ENCODE measurements around the gene FABP6. TPM values are rescaled to one million over a fixed set of nuclear protein-coding genes. Genes with fewer than 3 reads are reported as not detected.
A peak's percentile ranks its signal among the peaks of the same experiment; 100 is the strongest.

The FABP6 gene
- total and polyA plus RNA-seq, 8 donors: not detected

- no peak overlapping the region for H3K4me3 ChIP-seq
- H3K4me1 ChIP-seq: no peaks in the 10 kb centered on the region
- intact Hi-C loops (cut with DNase I): no loop called here
- no peaks in the 10 kb centered on the region for H3K36me3 ChIP-seq
- no peak for ATAC-seq
- TF ChIP-seq CTCF (IDR thresholded peaks at IDR 0.05): no peak
- no peak for DNase-seq
- no peaks in the 10 kb centered on the region for H3K27me3 ChIP-seq
- no peak for FAIRE-seq
- WGBS, 2 donors: 67 to 73% methylated on average over 2 of the region's 2 CpGs
- no peak overlapping the region for H3K27ac ChIP-seq
- no peaks in the 10 kb centered on the region for H3K9me3 ChIP-seq
Measured at GRCh38 chr5:160250826-160251225, 21.5 kb downstream of the FABP6 start.

DNA sequence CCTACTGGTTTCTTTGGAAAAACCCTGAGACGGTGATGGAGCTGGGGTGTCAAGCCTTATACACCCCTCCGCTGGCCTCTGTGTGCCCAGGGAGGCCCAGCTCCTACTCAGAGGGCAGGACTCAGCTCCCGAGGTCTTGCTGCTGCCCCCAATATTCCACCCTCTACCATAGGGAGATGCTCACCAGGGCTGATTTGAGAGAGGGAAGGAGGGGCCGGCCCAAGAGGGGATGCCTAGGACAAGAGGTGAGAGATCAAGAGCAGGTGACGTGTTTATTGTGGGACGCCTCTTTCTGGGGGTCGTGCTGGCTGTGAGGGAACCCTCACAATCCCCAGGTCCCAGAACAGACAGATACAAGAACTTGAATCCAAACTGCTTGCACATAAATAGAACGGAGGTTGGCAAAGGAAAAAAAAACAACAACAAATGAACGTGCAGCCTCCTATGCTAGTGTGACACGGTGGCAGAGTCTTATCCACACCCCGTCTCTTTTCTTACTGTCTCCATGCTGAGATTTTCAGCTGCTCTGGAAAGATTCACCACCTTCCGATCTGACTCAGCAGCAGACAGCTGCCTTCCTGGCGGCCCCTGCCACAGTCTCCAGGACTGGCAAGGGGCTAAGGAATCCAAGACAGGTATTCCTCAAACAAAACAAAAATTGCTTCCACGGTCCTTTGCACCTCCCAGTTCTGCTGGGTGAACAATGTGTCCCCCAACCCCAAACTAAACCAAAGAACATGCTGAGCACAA lies 22.3 kb downstream of the FABP6 start:
- DNase-seq (no peak), FAIRE-seq (no peak), ATAC-seq (no peak)
- no peak overlapping the region for H3K27ac ChIP-seq
- no peak overlapping the region for H3K4me3 ChIP-seq
- intact Hi-C loops (cut with DNase I): no loop called here
- H3K27me3 ChIP-seq: no peaks in the 10 kb centered on the region
- no peaks in the 10 kb centered on the region for H3K36me3 ChIP-seq
- H3K4me1 ChIP-seq: no peaks in the 10 kb centered on the region
- WGBS, 2 donors: 70 to 76% methylated on average over 14 of the region's 14 CpGs
- no peak for TF ChIP-seq CTCF (IDR thresholded peaks at IDR 0.05)
- no peaks in the 10 kb centered on the region for H3K9me3 ChIP-seq

DNA sequence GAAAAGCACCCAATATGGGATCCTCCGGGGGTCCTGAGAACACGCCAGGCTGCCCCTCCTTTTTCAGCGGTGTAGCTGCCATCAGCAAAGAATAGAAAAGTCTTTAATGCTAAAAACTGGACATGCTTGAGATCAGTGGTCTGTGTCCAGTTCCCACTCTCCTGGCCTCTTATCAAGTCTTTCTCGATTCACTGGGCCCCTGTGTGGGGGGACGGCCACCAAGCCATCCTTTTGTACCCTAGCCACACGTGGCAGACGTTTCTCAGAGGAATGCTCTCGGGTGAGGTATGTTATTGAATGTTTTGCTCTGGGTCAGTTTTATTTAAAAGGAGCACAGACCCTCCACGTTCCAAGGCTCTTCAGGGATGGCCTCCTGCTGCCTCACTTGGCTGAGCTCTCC lies 23.6 kb downstream of the FABP6 start:
- intact Hi-C loops (cut with DNase I): no loop called here
- H3K4me1 ChIP-seq: no peaks in the 10 kb centered on the region
- DNase-seq: no peak
- H3K36me3 ChIP-seq: no peaks in the 10 kb centered on the region
- H3K4me3 ChIP-seq: no peak overlapping the region
- no peak overlapping the region for H3K27ac ChIP-seq
- no peak for ATAC-seq
- H3K27me3 ChIP-seq: no peaks in the 10 kb centered on the region
- FAIRE-seq: no peak
- WGBS, 2 donors: 79 to 83% methylated on average over 9 of the region's 9 CpGs
- TF ChIP-seq CTCF (IDR thresholded peaks at IDR 0.05): no peak
- no peaks in the 10 kb centered on the region for H3K9me3 ChIP-seq

GRCh38 chr5:160253441-160253840 lies 24.1 kb downstream of the FABP6 start:
- no peak for TF ChIP-seq CTCF (IDR thresholded peaks at IDR 0.05)
- Histone ChIP-seq H3K36me3 (no peaks in the 10 kb centered on the region), H3K4me3 (no peak overlapping the region), H3K4me1 (no peaks in the 10 kb centered on the region), H3K9me3 (no peaks in the 10 kb centered on the region), H3K27me3 (no peaks in the 10 kb centered on the region), H3K27ac (no peak overlapping the region)
- DNase-seq: peak in 2 of 6 donors; percentile 40 to 76
- no peak for ATAC-seq
- FAIRE-seq: no peak
- intact Hi-C loops (cut with DNase I): no loop called here
- WGBS, 2 donors: 84 to 88% methylated on average over 17 of the region's 17 CpGs

- Histone ChIP-seq H3K9me3 (no peaks in the 10 kb centered on the region), H3K36me3 (no peaks in the 10 kb centered on the region), H3K27me3 (no peaks in the 10 kb centered on the region), H3K4me3 (no peak overlapping the region), H3K4me1 (no peaks in the 10 kb centered on the region), H3K27ac (no peak overlapping the region)
- intact Hi-C loops (cut with DNase I): no loop called here
- ATAC-seq (no peak), FAIRE-seq (no peak), DNase-seq (no peak)
- 85 to 91% methylated on average over 6 of the region's 6 CpGs for WGBS, 2 donors
- no peak for TF ChIP-seq CTCF (IDR thresholded peaks at IDR 0.05)
Measured at GRCh38 chr5:160254706-160255105, 25.4 kb downstream of the FABP6 start.

All from pancreas (tissue), 10 donors.